Epithelial cell of proximal tubule (primary cell): ENCODE results near the gene NECTIN4. TPM values are rescaled to one million over a fixed set of nuclear protein-coding genes. Genes with fewer than 3 reads are reported as not detected.

Experiments used
- DNase-seq: peaks from one replicate; pipeline ENCODE4 v3.0.0-alpha.2; 2011; ENCODE audit warnings: low read depth
- H3K4me3 ChIP-seq: 2 replicates; pipeline ENCODE4 v1.5.1; 2011; ENCODE audit warnings: low read depth, mild to moderate bottlenecking, low read length
- CTCF ChIP-seq: conservative IDR thresholded peaks from 2 replicates; pipeline ENCODE4 v1.5.1; 2012; ENCODE audit warnings: low read depth, mild to moderate bottlenecking, low read length
- total RNA-seq: library from RNA; depleted of rRNA; stranded (reverse); fragments of >200 nt; gene quantifications from 2 replicates; pipeline ENCODE4 v1.2.3, GENCODE V29; 2015

Gene NECTIN4
- total RNA-seq, 1 donor from 2014 or later = 6.1 TPM

GRCh38 chr1:161076410-161076809 is 12.9 kb downstream of the NECTIN4 start:
- no peak for DNase-seq
- TF ChIP-seq CTCF = no peak
- no peak overlapping the region for H3K4me3 ChIP-seq

- no peak overlapping the region for H3K4me3 ChIP-seq
- DNase-seq = no peak
- no peak for TF ChIP-seq CTCF
Measured at GRCh38 chr1:161074676-161075368, 14.5 kb downstream of the NECTIN4 start.

- H3K4me3 ChIP-seq = no peak overlapping the region
- DNase-seq = no peak
- no peak for TF ChIP-seq CTCF
Measured at GRCh38 chr1:161073474-161074121, 15.8 kb downstream of the NECTIN4 start.

- no peak overlapping the region for H3K4me3 ChIP-seq
- TF ChIP-seq CTCF = no peak
- no peak for DNase-seq
Measured at GRCh38 chr1:161072751-161073449, 16.5 kb downstream of the NECTIN4 start.

GRCh38 chr1:161071886-161072371 is 17.4 kb downstream of the NECTIN4 start:
- DNase-seq = no peak
- no peak overlapping the region for H3K4me3 ChIP-seq
- TF ChIP-seq CTCF = peak; percentile 73

GRCh38 chr1:161070761-161071160 is 18.6 kb downstream of the NECTIN4 start:
- no peak for DNase-seq
- H3K4me3 ChIP-seq = no peak overlapping the region
- TF ChIP-seq CTCF = no peak
